ENCODE results near the gene NUP98. TPM values are rescaled to one million over a fixed set of nuclear protein-coding genes. Genes with fewer than 3 reads are reported as not detected.
A peak's percentile ranks its signal among the peaks of the same experiment; 100 is the strongest.

The NUP98 gene
- polyA plus RNA-seq, 3 donors, result 19.6 to 76.2 (median 28.5) TPM

DNA sequence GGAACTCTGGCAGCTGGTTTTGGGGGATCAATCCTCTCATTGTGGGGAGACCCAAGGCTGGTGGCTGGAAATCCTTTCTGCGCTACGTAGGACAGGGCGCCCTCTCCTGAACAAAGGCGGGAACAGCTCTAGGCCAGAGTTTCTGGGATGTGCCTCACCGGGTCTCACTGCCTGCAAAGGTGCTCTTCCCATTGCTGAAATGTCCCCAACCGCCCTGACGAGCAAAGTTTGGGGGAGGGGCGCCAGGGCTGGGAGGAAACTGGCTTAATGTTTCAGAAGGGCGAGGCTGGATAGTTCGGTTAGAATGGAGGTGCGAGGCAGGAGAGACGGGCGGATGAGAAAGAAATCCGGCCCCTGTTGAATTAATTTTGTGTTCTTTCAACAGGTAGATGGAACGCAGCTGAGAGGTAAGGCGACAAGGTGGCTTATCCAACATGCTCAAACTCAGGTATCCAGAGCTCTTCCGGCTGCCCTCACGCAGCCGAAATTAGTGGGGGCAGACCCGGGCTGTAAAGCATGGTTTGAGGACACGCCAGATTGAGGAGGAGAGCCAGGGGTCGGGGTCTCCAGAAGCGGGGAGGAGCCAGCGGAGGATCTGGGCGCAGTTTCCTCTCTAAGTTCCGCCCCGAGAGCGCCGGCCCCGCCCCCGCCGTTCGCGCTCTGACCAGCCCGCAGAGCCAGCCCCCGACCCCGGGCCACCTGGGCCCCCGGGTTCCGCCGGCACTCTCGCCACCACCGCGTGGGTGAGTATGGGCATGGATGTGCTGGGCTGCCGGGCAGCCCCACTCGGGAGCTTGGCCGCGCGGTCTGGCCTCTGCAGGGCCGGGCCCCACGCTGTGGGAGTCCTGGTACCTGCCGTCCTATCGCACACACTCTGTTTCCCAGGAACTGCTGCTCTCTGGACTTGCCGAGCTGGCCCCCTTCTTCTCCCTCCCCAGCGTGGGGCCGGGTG is 10.8 kb upstream of the NUP98 start, which contains the start of gene PGAP2:
Gene PGAP2 (plus strand): TSS at position 652 of the 952 bp plus-strand sequence. CDS start 2,700 bp downstream, outside the sequence.
- Mint-ChIP-seq H3K36me3 (peaks cover 3 to 6% of the 10 kb centered on the region in 2 donors), H3K27ac (peak within 1 kb of the TSS; percentile 85 to 95 (median 94)), H3K4me3 (peak within 1 kb of the TSS; percentile 99 to 100), H3K9me3 (no peaks in the 10 kb centered on the region), H3K27me3 (ENCODE audit: low read depth in 3 of 3) (no peaks in the 10 kb centered on the region), H3K4me1 (peaks cover 13% of the 10 kb centered on the region)
- H3K27me3 ChIP-seq (ENCODE audit: control insufficient read depth in 2 of 2, insufficient read depth in 2 of 2, low read length in 2 of 2), result no peaks in the 10 kb centered on the region
- H3K36me3 ChIP-seq (replicated peaks in 1 of 2; ENCODE audit: control insufficient read depth in 1 of 2, insufficient read depth in 2 of 2, low read length in 2 of 2), result no peaks in the 10 kb centered on the region
- H3K9me3 ChIP-seq (replicated peaks in 1 of 2; ENCODE audit: control insufficient read depth in 1 of 2, insufficient read depth in 1 of 2, low read length in 2 of 2), result no peaks in the 10 kb centered on the region
- no peaks in the 10 kb centered on the region for H3K79me2 ChIP-seq (ENCODE audit: insufficient read depth, low read length)
- H4K20me1 ChIP-seq (ENCODE audit: insufficient read depth, low read length), result no peaks in the 10 kb centered on the region
- peak within 1 kb of the TSS; percentile 73 for H3K9ac ChIP-seq (ENCODE audit: insufficient read depth, low read length, poor library complexity, severe bottlenecking)
- peak within 1 kb of the TSS; percentile 98 for H3K4me2 ChIP-seq (replicated peaks; ENCODE audit: extremely low read depth, low read length, poor library complexity, severe bottlenecking)
- intact Hi-C loops (cut with micrococcal nuclease), result loop anchor here in 1 of 2 donors (5.0 kb wide), 1 partner anchor 36 kb away; no protein-coding TSS in a partner anchor
- H3K27ac ChIP-seq (ENCODE audit: low read depth in 1 of 2, low read length in 2 of 2), result peak within 1 kb of the TSS; percentile 42 to 80
- H3K4me3 ChIP-seq (replicated peaks in 1 of 3; ENCODE audit: low read depth in 2 of 3, low read length in 3 of 3), result peak within 1 kb of the TSS; percentile 76 to 99 (median 96)
- TF ChIP-seq CTCF (IDR thresholded peaks at IDR 0.05), result peak; percentile 84
- DNase-seq, result peak; percentile 48 to 66 (median 58)
- WGBS (ENCODE audit: insufficient coverage), result under 1% methylated on average over 51 of the region's 55 CpGs
- peaks cover 10 to 14% of the 10 kb centered on the region in 2 donors for H3K4me1 ChIP-seq (ENCODE audit: control insufficient read depth in 1 of 2, insufficient read depth in 2 of 2, low read length in 2 of 2)
- peak within 1 kb of the TSS; percentile 95 for H2AFZ ChIP-seq (ENCODE audit: insufficient read depth, low read depth, low read length, poor library complexity, severe bottlenecking)

DNA sequence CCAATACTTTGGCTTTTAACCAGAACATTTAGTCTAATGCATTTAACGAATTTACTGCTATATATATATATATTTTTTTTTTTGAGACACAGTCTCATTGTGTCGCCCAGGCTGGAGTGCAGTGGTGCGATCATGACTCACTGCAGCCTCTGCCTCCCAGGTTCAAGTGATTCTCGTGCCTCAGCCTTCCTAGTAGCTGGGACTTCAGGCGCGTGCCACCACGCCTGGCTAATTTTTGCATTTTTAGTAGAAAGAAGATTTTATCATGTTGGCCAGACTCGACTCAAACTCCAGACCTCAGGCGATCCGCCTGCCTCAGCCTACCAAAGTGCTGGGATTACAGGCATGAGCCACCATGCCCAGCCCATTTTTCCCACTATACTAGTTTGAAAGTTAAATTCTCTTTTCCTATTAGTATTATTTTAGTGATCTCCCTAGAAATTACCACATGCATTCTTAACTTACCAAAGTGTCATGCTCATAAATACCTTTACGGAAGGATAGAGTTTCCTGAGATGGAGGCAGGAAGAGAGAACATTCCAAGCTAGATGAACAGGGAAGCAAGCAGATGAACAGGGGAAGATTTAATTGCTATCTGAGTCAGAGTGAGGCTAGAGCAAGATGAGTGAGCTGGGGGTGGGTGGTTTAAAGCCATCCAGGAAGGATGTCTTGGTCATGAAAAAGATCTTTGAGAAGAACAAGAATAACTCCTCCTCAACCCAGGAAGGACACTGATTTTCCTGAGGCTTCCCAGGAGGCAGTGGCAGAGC is 6.6 kb upstream of the NUP98 start:
- Histone ChIP-seq H3K4me3 (replicated peaks in 1 of 3; ENCODE audit: low read depth in 2 of 3, low read length in 3 of 3) (no peak overlapping the region), H3K9me3 (replicated peaks in 1 of 2; ENCODE audit: control insufficient read depth in 1 of 2, insufficient read depth in 1 of 2, low read length in 2 of 2) (no peaks in the 10 kb centered on the region), H3K4me2 (replicated peaks; ENCODE audit: extremely low read depth, low read length, poor library complexity, severe bottlenecking) (no peak overlapping the region), H3K27ac (ENCODE audit: low read depth in 1 of 2, low read length in 2 of 2) (no peak overlapping the region), H3K4me1 (ENCODE audit: control insufficient read depth in 1 of 2, insufficient read depth in 2 of 2, low read length in 2 of 2) (peaks cover 8 to 13% of the 10 kb centered on the region in 2 donors), H3K9ac (ENCODE audit: insufficient read depth, low read length, poor library complexity, severe bottlenecking) (no peak overlapping the region), H4K20me1 (ENCODE audit: insufficient read depth, low read length) (no peaks in the 10 kb centered on the region), H3K27me3 (ENCODE audit: control insufficient read depth in 2 of 2, insufficient read depth in 2 of 2, low read length in 2 of 2) (no peaks in the 10 kb centered on the region), H2AFZ (ENCODE audit: insufficient read depth, low read depth, low read length, poor library complexity, severe bottlenecking) (no peak overlapping the region), H3K36me3 (replicated peaks in 1 of 2; ENCODE audit: control insufficient read depth in 1 of 2, insufficient read depth in 2 of 2, low read length in 2 of 2) (no peaks in the 10 kb centered on the region), H3K79me2 (ENCODE audit: insufficient read depth, low read length) (no peaks in the 10 kb centered on the region)
- intact Hi-C loops (cut with micrococcal nuclease), result no loop called here
- DNase-seq, result no peak
- peaks cover 0 to 2% (median 0%) of the 10 kb centered on the region in 3 donors for H3K27me3 Mint-ChIP-seq (ENCODE audit: low read depth in 3 of 3)
- no peaks in the 10 kb centered on the region for H3K9me3 Mint-ChIP-seq
- no peak for TF ChIP-seq CTCF (IDR thresholded peaks at IDR 0.05)
- H3K27ac Mint-ChIP-seq, result peak overlapping the region in 1 of 7 donors; percentile 40
- WGBS (ENCODE audit: insufficient coverage), result 87% methylated on average over 3 of the region's 11 CpGs
- H3K4me3 Mint-ChIP-seq, result no peak overlapping the region
- H3K4me1 Mint-ChIP-seq, result peaks cover 9% of the 10 kb centered on the region
- H3K36me3 Mint-ChIP-seq, result no peaks in the 10 kb centered on the region

Data from CD14-positive monocyte (primary cell).